Osteoblast (primary cell): ENCODE results near the gene UQCC3. TPM values are rescaled to one million over a fixed set of nuclear protein-coding genes. Genes with fewer than 3 reads are reported as not detected.

ENCODE experiments used
- DNase-seq: peaks from one replicate; pipeline ENCODE4 v3.0.0; 2011; ENCODE audit warnings: low spot score, mixed read lengths; ENCODE audit not compliant: insufficient read length; ENCODE audit errors: missing footprints
- H2AFZ ChIP-seq: 2 replicates; pipeline ENCODE4 v1.6.0; 2011; ENCODE audit warnings: mild to moderate bottlenecking, low read length
- H3K27ac ChIP-seq: 2 replicates; pipeline ENCODE4 v1.5.1; 2011; ENCODE audit warnings: mild to moderate bottlenecking, low read depth, low read length, moderate library complexity
- H3K27me3 ChIP-seq: 2 replicates; pipeline ENCODE4 v1.6.0; 2012; ENCODE audit warnings: mild to moderate bottlenecking, control low read depth, inconsistent platforms, low read length, moderate library complexity; ENCODE audit not compliant: insufficient read depth
- H3K36me3 ChIP-seq: 2 replicates; pipeline ENCODE4 v1.5.1; 2011; ENCODE audit warnings: mild to moderate bottlenecking, low read length, control low read depth, moderate library complexity; ENCODE audit not compliant: insufficient read depth
- H3K4me1 ChIP-seq: 2 replicates; pipeline ENCODE4 v1.5.1; 2011; ENCODE audit warnings: mild to moderate bottlenecking, low read length, control low read depth, moderate library complexity; ENCODE audit not compliant: insufficient read depth
- H3K4me2 ChIP-seq: 2 replicates; pipeline ENCODE4 v1.6.0; 2011; ENCODE audit warnings: mild to moderate bottlenecking, low read length; ENCODE audit not compliant: insufficient read depth
- H3K4me3 ChIP-seq: fragments of 200-600 bp; sonication (generic); 3 replicates; pipeline ENCODE4 v1.5.1; 2012; ENCODE audit warnings: mild to moderate bottlenecking, low read length, inconsistent platforms; ENCODE audit not compliant: insufficient read depth
- H3K79me2 ChIP-seq: 2 replicates; pipeline ENCODE4 v1.6.0; 2012; ENCODE audit warnings: mild to moderate bottlenecking, low read length, control low read depth, inconsistent platforms; ENCODE audit not compliant: insufficient read depth
- H3K9me3 ChIP-seq: 2 replicates; pipeline ENCODE4 v1.5.1; 2011; ENCODE audit warnings: low read depth, low read length, control low read depth
- H4K20me1 ChIP-seq: 2 replicates; pipeline ENCODE4 v1.6.0; 2012; ENCODE audit warnings: mild to moderate bottlenecking, low read length, control low read depth; ENCODE audit not compliant: insufficient read depth
- CTCF ChIP-seq: IDR thresholded peaks from 2 replicates; pipeline ENCODE4 v1.5.1; 2011; ENCODE audit warnings: mild to moderate bottlenecking, low read depth, low read length, moderate library complexity; ENCODE audit errors: extremely low read depth
- total RNA-seq: library from RNA; depleted of rRNA; stranded (reverse); fragments of >200 nt; gene quantifications from 2 replicates; pipeline ENCODE4 v1.2.3, GENCODE V29; 2012

The UQCC3 gene, protein sequence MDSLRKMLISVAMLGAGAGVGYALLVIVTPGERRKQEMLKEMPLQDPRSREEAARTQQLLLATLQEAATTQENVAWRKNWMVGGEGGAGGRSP
- 4.4 and 5.8 TPM in 2 replicates for total RNA-seq

GRCh38 chr11:62671608-62672389 is at the start of gene UQCC3, which contains the start of gene LBHD1:
Gene UQCC3 (plus strand): TSS chr11:62671673. CDS start chr11:62671746, 73 bp downstream.
Gene LBHD1 (minus strand): TSS chr11:62672267. CDS start chr11:62670031, 2,236 bp downstream.
- Histone ChIP-seq H3K4me2 (peak within 1 kb of the TSS; percentile 94), H3K79me2 (peaks cover 53% of the 10 kb centered on the region), H3K9me3 (no peaks in the 10 kb centered on the region), H3K27me3 (no peaks in the 10 kb centered on the region), H4K20me1 (peaks cover 4% of the 10 kb centered on the region), H2AFZ (peak within 1 kb of the TSS; percentile 98), H3K36me3 (peaks cover 39% of the 10 kb centered on the region), H3K4me1 (peaks cover 29% of the 10 kb centered on the region), H3K4me3 (peak within 1 kb of the TSS; percentile 91), H3K27ac (peak within 1 kb of the TSS; percentile 87)
- no peak for TF ChIP-seq CTCF
- DNase-seq, result peak; percentile 96

GRCh38 chr11:62622476-62623089 is 48.9 kb upstream of the UQCC3 start:
- Histone ChIP-seq H3K27me3 (no peaks in the 10 kb centered on the region), H3K9me3 (no peaks in the 10 kb centered on the region), H3K4me3 (peak overlapping the region; percentile 88), H2AFZ (peak overlapping the region; percentile 86), H3K4me1 (peaks cover 14% of the 10 kb centered on the region), H3K36me3 (peaks cover 32% of the 10 kb centered on the region), H3K79me2 (peaks cover 15% of the 10 kb centered on the region), H3K4me2 (peak overlapping the region; percentile 92), H4K20me1 (no peaks in the 10 kb centered on the region), H3K27ac (peak overlapping the region; percentile 84)
- no peak for TF ChIP-seq CTCF
- peak; percentile 34 for DNase-seq

DNA sequence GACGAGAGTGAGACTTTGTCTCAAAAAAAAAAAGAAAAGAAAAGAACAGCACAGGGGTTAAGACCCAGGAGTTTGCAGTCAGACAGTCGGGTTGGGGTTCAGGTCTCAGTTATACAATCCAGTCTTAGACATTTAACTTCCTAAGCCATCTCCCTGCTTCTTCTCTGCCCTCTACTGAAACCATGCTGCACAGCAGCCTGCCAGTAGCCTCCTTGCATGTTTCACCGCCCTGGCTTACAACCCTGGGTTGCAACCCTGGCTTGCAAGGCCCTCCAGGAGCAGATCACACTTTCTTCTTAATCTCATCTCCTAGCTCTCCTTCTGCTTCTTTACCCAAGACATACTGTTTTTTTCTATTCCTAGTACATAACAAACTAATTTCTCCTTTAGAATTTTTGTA is 43.8 kb upstream of the UQCC3 start:
- no peaks in the 10 kb centered on the region for H3K27me3 ChIP-seq
- H3K9me3 ChIP-seq, result no peaks in the 10 kb centered on the region
- H3K4me3 ChIP-seq, result no peak overlapping the region
- H4K20me1 ChIP-seq, result no peaks in the 10 kb centered on the region
- H3K4me2 ChIP-seq, result no peak overlapping the region
- H2AFZ ChIP-seq, result no peak overlapping the region
- TF ChIP-seq CTCF, result no peak
- H3K4me1 ChIP-seq, result no peaks in the 10 kb centered on the region
- H3K79me2 ChIP-seq, result no peaks in the 10 kb centered on the region
- no peak overlapping the region for H3K27ac ChIP-seq
- DNase-seq, result peak; percentile 26
- peaks cover 77% of the 10 kb centered on the region for H3K36me3 ChIP-seq

DNA sequence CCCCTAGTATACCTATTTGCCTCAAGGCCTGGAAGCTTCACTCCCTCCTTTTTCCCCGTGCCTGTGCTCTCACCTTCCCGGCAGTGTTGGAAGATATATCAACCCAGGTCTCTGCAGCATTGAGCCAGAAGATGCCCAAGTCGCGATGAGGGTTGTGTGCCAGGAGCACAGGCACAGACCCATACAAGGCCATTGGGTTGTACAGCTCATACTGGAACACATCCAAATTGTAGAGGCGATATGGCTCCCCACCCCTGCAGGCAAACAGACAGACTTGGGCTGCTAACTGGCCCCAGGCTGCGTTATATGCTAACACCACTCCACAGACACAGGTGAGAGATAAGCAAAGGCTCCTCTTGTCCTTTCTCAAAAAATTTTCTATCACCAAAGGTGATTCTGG is 39.0 kb upstream of the UQCC3 start:
- Histone ChIP-seq H3K27ac (no peak overlapping the region), H3K4me3 (no peak overlapping the region), H3K27me3 (no peaks in the 10 kb centered on the region), H3K9me3 (no peaks in the 10 kb centered on the region), H2AFZ (no peak overlapping the region), H3K36me3 (peaks cover 85% of the 10 kb centered on the region), H3K4me2 (no peak overlapping the region), H4K20me1 (no peaks in the 10 kb centered on the region), H3K79me2 (peaks cover 11% of the 10 kb centered on the region), H3K4me1 (no peaks in the 10 kb centered on the region)
- DNase-seq, result peak; percentile 22
- no peak for TF ChIP-seq CTCF
